ENCODE results near the gene KCNQ1.

The KCNQ1 gene

DNA sequence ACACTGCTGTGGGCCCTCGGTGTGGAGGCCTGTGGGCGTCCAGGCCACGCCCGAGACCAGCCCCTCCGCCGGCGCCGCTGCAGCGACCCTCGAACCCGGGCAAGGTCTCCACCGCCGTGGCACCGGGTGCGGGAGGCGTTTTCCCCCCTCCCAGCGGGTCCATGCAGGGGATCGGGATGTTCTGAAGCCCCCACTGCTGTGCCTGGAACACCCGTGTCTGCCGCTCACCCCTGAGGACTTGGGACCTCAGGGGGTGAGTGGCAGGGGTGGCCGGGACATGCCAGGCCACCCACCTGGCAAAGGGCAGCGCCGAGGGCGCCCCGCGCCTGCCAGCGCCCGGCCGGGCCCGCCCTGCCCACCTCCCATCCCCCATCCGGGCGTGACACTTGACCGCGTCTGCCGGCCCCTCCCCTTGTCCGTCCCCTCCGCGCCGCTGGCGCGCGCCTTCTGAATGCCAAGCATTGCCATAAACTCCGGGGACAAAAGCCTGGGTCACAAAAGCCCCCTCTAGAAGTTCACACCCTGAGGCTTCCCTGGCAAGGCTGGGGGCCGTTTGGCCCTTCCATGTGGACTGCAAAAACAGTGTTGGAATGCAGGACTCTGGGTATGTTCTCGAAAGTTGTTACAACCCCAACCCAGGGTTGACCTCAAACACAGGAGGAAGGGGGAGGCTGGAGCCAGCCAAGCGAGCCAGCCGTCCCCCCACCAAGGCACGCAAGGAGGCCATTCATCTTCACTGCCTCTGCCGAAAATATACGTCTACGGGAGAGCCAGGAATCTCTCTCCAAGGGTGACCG lies 255.8 kb downstream of the KCNQ1 start (continued):
- TF ChIP-seq, protein P1, sequence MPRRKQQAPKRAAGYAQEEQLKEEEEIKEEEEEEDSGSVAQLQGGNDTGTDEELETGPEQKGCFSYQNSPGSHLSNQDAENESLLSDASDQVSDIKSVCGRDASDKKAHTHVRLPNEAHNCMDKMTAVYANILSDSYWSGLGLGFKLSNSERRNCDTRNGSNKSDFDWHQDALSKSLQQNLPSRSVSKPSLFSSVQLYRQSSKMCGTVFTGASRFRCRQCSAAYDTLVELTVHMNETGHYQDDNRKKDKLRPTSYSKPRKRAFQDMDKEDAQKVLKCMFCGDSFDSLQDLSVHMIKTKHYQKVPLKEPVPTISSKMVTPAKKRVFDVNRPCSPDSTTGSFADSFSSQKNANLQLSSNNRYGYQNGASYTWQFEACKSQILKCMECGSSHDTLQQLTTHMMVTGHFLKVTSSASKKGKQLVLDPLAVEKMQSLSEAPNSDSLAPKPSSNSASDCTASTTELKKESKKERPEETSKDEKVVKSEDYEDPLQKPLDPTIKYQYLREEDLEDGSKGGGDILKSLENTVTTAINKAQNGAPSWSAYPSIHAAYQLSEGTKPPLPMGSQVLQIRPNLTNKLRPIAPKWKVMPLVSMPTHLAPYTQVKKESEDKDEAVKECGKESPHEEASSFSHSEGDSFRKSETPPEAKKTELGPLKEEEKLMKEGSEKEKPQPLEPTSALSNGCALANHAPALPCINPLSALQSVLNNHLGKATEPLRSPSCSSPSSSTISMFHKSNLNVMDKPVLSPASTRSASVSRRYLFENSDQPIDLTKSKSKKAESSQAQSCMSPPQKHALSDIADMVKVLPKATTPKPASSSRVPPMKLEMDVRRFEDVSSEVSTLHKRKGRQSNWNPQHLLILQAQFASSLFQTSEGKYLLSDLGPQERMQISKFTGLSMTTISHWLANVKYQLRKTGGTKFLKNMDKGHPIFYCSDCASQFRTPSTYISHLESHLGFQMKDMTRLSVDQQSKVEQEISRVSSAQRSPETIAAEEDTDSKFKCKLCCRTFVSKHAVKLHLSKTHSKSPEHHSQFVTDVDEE (CRISPR knock-in tag; IDR thresholded peaks at IDR 0.05) = no peak
- TF ChIP-seq PPARA (CRISPR knock-in tag; IDR thresholded peaks at IDR 0.05; ENCODE audit: borderline replicate concordance) = no peak
- no peak for TF ChIP-seq ZNF8 (CRISPR knock-in tag; IDR thresholded peaks at IDR 0.05)
- TF ChIP-seq ZNF70 (CRISPR knock-in tag; IDR thresholded peaks at IDR 0.05) = no peak
- TF ChIP-seq CSDC2 (CRISPR knock-in tag; IDR thresholded peaks at IDR 0.05) = no peak
- no peak for TF ChIP-seq ARNTL (CRISPR knock-in tag; IDR thresholded peaks at IDR 0.05; ENCODE audit: borderline replicate concordance, low read depth)
- TF ChIP-seq ZFP30 (CRISPR knock-in tag; IDR thresholded peaks at IDR 0.05) = no peak
- TF ChIP-seq, protein P2, sequence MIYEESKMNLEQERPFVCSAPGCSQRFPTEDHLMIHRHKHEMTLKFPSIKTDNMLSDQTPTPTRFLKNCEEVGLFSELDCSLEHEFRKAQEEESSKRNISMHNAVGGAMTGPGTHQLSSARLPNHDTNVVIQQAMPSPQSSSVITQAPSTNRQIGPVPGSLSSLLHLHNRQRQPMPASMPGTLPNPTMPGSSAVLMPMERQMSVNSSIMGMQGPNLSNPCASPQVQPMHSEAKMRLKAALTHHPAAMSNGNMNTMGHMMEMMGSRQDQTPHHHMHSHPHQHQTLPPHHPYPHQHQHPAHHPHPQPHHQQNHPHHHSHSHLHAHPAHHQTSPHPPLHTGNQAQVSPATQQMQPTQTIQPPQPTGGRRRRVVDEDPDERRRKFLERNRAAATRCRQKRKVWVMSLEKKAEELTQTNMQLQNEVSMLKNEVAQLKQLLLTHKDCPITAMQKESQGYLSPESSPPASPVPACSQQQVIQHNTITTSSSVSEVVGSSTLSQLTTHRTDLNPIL (CRISPR knock-in tag; IDR thresholded peaks at IDR 0.05; ENCODE audit: low read depth) = no peak
- no peak for TF ChIP-seq ZFP3 (CRISPR knock-in tag; IDR thresholded peaks at IDR 0.05)
- no peak for TF ChIP-seq SNAI2 (CRISPR knock-in tag; IDR thresholded peaks at IDR 0.05)
- no peak for TF ChIP-seq ISL1 (CRISPR knock-in tag; IDR thresholded peaks at IDR 0.05)
- no peak for TF ChIP-seq TCF4 (CRISPR knock-in tag; IDR thresholded peaks at IDR 0.05; ENCODE audit: borderline replicate concordance)
- TF ChIP-seq TOX (CRISPR knock-in tag; IDR thresholded peaks at IDR 0.05; ENCODE audit: borderline replicate concordance) = no peak
- TF ChIP-seq BACH2 (CRISPR knock-in tag; IDR thresholded peaks at IDR 0.05; ENCODE audit: borderline replicate concordance) = no peak

DNA sequence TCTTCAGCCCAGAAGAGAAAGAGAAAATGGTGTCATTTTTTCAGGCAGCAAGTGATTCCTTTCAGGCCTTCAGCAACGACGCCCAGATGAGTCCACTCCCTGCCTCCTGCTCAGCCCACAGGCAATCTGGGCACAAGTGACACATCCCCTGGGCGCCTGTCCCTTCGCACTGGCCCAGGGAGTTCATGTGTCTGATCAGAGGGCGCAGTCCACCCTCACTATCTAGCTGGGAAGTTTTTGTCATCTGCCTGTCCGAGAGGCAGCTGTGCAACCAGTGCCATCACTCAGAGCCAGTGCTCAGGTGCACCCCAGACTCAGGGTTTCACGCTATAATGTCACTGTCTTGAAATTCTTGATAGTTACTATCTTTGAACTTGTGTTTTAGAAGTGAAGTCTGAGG lies 256.4 kb downstream of the KCNQ1 start:
- no peak for ATAC-seq
- TF ChIP-seq ZFP3 (CRISPR knock-in tag; IDR thresholded peaks at IDR 0.05) (no peak), ZFP30 (CRISPR knock-in tag; IDR thresholded peaks at IDR 0.05) (no peak), ZC3H10 (CRISPR knock-in tag; IDR thresholded peaks at IDR 0.05) (no peak), ESRRG (CRISPR knock-in tag; IDR thresholded peaks at IDR 0.05) (no peak), SNAI2 (CRISPR knock-in tag; IDR thresholded peaks at IDR 0.05) (no peak), CSDC2 (CRISPR knock-in tag; IDR thresholded peaks at IDR 0.05) (no peak), ZNF70 (CRISPR knock-in tag; IDR thresholded peaks at IDR 0.05) (no peak)
- TF ChIP-seq, protein P3, sequence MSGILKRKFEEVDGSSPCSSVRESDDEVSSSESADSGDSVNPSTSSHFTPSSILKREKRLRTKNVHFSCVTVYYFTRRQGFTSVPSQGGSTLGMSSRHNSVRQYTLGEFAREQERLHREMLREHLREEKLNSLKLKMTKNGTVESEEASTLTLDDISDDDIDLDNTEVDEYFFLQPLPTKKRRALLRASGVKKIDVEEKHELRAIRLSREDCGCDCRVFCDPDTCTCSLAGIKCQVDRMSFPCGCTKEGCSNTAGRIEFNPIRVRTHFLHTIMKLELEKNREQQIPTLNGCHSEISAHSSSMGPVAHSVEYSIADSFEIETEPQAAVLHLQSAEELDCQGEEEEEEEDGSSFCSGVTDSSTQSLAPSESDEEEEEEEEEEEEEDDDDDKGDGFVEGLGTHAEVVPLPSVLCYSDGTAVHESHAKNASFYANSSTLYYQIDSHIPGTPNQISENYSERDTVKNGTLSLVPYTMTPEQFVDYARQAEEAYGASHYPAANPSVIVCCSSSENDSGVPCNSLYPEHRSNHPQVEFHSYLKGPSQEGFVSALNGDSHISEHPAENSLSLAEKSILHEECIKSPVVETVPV (CRISPR knock-in tag; IDR thresholded peaks at IDR 0.05) = no peak
- TF ChIP-seq, protein P4, sequence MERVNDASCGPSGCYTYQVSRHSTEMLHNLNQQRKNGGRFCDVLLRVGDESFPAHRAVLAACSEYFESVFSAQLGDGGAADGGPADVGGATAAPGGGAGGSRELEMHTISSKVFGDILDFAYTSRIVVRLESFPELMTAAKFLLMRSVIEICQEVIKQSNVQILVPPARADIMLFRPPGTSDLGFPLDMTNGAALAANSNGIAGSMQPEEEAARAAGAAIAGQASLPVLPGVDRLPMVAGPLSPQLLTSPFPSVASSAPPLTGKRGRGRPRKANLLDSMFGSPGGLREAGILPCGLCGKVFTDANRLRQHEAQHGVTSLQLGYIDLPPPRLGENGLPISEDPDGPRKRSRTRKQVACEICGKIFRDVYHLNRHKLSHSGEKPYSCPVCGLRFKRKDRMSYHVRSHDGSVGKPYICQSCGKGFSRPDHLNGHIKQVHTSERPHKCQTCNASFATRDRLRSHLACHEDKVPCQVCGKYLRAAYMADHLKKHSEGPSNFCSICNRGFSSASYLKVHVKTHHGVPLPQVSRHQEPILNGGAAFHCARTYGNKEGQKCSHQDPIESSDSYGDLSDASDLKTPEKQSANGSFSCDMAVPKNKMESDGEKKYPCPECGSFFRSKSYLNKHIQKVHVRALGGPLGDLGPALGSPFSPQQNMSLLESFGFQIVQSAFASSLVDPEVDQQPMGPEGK (CRISPR knock-in tag; IDR thresholded peaks at IDR 0.05; ENCODE audit: borderline replicate concordance) = no peak

DNA sequence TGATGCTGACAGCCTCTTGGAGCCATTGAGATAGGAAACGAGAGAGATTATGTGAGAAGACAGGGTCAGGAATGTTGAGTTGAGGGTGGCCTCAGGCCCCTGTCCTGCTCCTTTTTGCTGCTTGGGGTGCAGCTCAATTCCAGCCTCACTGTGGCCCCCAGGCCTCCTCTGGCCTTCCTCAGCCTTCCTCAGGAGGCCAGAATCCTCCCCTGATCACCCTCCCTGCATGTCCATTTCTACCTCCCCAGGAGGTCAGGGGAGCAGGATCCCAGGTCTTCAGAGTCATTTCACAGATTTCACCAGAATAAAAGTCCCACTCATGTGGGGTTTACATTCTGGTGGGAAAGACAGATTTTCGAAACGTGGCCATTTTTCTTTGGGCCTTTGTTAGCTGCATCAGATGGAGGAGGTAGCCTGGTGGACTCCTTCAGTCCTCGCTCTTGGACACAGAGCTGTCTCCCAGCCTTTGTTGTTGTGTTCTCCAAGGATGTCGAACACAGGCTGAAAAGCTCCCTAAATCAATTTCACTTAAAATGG lies 257.2 kb downstream of the KCNQ1 start:
- ATAC-seq = no peak
- TF ChIP-seq ZFP30 (CRISPR knock-in tag; IDR thresholded peaks at IDR 0.05) (no peak), ARNTL (CRISPR knock-in tag; IDR thresholded peaks at IDR 0.05; ENCODE audit: borderline replicate concordance, low read depth) (no peak), PPARA (CRISPR knock-in tag; IDR thresholded peaks at IDR 0.05; ENCODE audit: borderline replicate concordance) (no peak), TOX (CRISPR knock-in tag; IDR thresholded peaks at IDR 0.05; ENCODE audit: borderline replicate concordance) (no peak), SNAI2 (CRISPR knock-in tag; IDR thresholded peaks at IDR 0.05) (no peak), ZNF565 (CRISPR knock-in tag; conservative IDR thresholded peaks at IDR 0.05; ENCODE audit: low read depth) (no peak), TCF4 (CRISPR knock-in tag; IDR thresholded peaks at IDR 0.05; ENCODE audit: borderline replicate concordance) (no peak), CSDC2 (CRISPR knock-in tag; IDR thresholded peaks at IDR 0.05) (no peak)
- TF ChIP-seq, protein P5, sequence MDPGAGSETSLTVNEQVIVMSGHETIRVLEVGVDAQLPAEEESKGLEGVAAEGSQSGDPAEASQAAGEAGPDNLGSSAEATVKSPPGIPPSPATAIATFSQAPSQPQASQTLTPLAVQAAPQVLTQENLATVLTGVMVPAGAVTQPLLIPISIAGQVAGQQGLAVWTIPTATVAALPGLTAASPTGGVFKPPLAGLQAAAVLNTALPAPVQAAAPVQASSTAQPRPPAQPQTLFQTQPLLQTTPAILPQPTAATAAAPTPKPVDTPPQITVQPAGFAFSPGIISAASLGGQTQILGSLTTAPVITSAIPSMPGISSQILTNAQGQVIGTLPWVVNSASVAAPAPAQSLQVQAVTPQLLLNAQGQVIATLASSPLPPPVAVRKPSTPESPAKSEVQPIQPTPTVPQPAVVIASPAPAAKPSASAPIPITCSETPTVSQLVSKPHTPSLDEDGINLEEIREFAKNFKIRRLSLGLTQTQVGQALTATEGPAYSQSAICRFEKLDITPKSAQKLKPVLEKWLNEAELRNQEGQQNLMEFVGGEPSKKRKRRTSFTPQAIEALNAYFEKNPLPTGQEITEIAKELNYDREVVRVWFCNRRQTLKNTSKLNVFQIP (CRISPR knock-in tag; IDR thresholded peaks at IDR 0.05; ENCODE audit: borderline replicate concordance, low read depth) = no peak

All from SK-N-SH treated with all-trans-retinoic acid at 6 μM for 48 hours (cell line).